ENCODE results near the gene GPR37L1.

GPR37L1 gene, protein sequence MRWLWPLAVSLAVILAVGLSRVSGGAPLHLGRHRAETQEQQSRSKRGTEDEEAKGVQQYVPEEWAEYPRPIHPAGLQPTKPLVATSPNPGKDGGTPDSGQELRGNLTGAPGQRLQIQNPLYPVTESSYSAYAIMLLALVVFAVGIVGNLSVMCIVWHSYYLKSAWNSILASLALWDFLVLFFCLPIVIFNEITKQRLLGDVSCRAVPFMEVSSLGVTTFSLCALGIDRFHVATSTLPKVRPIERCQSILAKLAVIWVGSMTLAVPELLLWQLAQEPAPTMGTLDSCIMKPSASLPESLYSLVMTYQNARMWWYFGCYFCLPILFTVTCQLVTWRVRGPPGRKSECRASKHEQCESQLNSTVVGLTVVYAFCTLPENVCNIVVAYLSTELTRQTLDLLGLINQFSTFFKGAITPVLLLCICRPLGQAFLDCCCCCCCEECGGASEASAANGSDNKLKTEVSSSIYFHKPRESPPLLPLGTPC

DNA sequence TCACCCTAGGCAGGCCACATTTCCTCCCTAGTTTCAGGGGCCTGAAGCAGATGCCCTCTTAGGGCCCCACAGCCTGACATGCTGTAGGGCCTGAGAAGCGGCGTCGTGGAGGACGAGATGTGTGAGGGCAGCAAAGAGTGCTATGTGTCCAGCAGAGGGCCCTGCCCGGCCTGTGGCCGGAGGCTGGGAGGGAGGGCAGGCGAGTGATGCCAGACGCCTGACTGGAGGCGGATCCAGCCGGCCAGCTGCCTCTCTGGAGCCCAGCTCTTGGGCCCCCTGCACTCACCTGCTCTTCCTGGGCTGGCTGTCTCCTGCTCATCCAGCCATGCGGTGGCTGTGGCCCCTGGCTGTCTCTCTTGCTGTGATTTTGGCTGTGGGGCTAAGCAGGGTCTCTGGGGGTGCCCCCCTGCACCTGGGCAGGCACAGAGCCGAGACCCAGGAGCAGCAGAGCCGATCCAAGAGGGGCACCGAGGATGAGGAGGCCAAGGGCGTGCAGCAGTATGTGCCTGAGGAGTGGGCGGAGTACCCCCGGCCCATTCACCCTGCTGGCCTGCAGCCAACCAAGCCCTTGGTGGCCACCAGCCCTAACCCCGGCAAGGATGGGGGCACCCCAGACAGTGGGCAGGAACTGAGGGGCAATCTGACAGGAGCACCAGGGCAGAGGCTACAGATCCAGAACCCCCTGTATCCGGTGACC, at the start of gene GPR37L1:
Gene GPR37L1, plus strand, starts transcription at position 279 of the 697 bp plus-strand sequence. Its CDS starts 47 bp downstream, at position 326.
- FAIRE-seq: no peak

- no peak for FAIRE-seq
Observed at GRCh38 chr1:202073206-202073605, 49.5 kb upstream of the GPR37L1 start.

DNA sequence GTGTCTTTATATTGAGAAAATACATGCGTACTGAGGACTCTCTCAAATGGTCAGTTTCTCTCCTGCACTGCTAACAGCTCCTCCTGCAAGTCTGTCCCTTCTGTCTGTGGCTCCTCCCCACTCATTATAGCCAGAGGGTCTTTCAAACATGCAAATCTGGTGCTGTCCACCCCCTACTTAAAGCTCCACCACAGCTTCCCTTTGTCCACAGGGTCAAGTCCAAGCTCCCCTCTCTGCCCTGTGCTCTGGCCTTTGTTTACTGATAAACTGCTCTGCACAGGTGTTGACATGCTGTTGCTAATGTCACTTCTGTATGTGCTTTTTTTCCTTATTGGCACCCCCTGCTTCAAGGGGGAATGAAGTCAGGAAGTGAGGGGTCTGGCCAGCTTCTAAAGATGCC, 47.7 kb upstream of the GPR37L1 start:
- no peak for FAIRE-seq

DNA sequence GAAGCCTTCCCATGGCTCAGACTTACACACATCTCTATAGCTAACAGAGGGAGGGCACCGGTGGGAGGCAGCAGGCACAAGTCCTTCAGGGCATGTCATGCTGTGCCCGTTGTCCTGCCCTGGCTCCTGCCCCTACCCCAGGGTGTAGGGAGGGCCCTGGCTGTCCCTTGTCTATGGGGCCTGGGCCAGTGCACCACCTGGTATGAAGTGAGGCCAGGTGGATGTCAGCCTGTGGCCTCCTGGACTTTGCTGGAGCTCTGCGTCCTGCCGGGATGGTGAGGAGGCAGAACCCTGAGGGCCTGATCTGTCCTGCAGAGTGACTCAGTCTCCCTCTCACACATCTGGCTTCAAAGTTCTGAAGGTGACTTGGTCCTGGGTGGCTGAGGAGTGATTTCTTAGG, 47.3 kb upstream of the GPR37L1 start:
- FAIRE-seq: no peak

- no peak for FAIRE-seq
Observed at GRCh38 chr1:202076050-202076511, 46.6 kb upstream of the GPR37L1 start.

DNA sequence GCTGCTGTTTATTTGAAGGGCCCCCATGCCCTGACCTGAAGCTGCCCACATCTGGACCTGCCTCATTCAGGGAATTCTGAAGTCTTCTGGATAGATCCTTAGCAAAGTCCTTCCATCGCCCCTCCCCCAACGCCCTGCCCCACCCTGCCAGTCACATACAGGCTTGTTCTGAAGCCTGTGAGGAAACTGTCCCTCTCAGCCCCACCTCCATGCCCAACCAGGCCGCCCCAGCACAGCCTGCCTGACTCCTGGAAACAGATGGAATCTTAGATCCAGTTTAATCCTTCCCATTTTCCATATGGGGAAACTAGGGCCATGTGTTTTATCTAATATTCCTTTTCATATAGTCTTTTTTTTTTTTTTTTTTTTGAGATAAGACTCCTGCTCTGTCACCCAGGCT, 44.5 kb upstream of the GPR37L1 start:
- FAIRE-seq: no peak

GRCh38 chr1:202081992-202082391, 40.7 kb upstream of the GPR37L1 start:
- no peak for FAIRE-seq

DNA sequence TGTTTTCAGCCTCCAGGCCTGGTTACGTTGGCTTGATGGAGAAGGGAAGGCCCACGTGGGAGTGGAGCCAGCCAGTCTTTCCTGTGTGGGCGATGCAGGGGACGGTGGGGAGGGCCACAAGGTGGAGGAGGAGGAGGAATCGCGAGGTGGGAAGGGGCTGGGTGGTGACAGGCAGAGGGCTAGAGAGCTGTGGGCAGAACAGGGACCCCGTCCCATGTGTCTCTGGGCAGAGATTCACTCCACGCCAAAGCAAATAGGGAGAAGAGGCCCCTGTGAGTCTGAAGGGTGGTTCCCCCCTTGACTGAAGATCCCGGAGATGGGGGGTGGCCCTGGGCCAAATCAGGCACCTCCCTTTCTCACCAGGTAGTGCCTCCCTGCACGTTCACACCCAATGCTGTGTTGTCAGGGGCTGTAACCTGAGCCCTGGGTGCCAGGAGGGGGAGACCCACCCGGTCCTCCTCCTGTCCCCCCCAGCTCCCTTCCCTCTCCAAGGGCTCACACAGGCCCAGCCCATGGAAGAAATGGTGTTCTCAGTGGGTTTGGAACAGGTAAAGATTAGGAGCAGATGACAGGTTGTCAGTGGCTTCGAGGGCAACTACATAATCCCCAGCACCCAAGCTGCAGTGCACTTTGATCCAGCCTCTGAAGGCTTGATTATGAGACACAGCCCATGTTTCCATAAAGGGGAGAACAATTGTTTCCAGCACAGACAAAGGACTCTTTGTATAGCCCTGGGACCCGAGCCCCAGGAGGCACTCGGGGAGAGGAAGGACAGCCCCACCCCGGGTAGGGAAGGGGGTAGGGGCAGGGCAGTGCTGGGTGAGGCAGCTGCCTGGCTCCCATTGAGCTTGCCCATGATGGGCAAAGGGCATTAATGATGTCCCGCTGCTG, 37.7 kb upstream of the GPR37L1 start:
- no peak for FAIRE-seq

DNA sequence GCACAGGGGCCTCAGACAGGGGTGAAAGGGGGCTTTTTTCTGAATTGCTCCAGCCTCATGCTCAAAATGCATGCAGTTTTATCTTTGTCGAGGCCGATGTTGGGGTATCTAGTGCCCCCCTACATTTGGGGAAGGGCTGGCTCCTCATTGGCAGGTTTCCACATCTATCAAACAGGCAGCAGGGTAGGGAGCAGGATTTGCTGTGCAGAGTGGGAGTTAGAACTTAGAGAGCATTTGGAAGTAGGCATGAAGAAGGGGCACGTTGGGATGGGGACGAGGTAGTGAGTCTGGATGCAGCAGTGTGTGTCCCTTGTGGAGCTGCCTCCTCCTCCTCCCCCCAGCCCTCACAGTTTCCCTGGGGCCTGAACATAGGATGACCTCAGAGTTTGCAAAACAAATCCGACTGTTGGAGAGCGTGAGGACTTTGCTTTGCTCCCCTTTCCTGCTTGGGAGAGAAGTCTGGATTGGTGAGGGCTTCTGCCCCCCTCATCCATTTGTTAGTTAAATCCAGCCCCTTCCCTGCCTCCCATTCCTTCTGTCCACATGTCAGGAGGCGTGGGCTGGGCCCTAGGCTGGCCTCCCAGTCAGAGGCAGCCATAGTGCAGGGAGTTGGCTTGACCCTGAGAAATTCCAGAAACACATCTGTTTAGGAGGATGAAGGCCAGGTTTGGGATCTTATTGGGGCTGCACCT, 36.9 kb upstream of the GPR37L1 start:
- no peak for FAIRE-seq

DNA sequence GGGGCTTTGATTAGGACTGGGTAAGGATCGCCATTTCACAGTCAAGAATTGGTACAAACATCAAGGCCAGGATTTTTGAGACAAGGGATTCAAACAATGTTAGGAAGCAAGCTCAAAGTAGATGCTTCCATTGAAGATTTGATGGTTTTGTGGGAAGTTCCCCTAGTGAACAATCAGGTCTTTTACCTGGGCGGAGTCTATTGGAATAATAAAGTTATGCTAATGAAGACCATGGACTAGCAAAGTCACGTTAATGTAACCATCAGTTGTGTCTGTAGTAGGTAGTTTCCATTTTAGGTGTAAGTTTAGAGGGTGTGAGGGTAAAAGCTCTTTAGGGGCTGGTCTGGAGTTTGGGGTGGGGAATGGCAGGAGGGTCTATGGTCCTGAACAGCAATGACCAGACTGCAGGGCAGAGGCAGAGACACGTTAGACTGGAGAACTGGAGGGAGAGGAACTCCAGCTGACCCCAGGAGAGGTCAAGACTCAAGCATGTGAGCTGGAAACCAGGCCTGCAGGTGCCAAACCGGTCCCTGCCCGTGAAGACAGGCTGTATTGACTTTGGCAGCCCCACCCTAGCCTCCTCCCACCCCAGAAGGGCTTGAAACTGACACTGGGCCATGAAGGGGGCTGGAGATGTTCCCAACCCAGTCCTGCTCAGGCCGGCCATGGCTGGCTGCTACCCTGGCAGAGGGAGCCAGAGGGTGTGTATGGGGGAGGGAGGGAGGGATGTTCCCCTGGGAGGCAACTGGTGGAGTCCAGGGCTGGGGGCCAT, 36.0 kb upstream of the GPR37L1 start:
- FAIRE-seq: no peak

GRCh38 chr1:202088206-202088605, 34.5 kb upstream of the GPR37L1 start:
- no peak for FAIRE-seq

DNA sequence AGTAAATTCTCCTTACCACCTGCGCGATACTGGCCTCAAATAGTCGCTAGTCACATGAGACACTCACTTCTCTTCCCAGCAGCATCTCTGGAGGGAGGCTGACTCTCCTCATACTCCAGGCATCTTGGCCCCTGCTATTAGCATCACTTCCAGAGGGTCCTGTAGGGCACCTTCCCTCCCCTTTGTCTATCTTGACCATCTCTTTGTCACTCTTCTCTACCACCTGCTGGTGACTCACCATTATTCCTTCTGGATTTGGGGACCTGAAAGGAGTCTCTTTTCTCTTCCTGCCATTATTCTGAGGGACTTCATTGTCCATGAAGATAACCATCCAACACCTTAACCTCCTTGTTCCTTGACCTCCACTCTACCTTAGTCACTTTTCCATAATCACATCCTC, 31.7 kb upstream of the GPR37L1 start:
- no peak for FAIRE-seq

DNA sequence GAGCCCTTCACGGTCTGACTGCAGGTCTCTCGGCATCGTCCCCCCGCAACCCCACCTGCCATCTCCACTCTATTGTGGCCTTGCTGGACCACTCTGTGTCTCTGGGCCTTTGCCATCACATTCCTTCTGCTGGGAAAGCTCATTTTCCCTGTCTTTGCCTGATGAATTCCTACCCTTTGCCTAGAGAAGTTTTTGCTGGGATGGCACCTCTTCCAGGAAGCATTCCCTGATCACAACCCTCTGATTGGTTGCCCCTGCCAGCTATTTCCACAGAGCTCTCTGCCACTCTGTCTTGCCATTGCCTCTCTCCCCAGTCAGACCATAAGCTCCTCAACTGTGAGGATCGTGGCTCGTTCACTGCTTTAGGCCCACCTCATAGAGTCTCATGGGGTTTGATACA, 28.9 kb upstream of the GPR37L1 start:
- FAIRE-seq: no peak

DNA sequence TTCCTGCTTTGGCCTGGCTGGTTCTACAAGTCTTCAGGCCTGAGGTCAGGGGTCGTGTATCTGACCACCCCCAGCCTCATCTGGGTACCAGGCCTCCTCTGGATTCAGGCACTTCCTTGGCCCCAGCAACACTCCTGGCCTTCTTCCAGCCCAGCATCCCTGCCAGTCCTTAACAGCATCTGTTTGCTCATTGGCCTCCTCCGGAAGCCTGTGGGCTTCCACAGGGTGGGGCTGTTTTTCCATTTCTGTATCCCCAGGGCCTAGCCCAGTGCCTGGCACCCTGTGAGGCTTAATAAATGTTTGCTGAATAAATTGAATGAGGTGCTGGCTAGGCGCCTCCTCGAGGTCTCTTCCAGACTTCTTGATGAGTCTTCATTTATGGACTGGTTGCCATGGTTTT, 21.5 kb upstream of the GPR37L1 start:
- no peak for FAIRE-seq

DNA sequence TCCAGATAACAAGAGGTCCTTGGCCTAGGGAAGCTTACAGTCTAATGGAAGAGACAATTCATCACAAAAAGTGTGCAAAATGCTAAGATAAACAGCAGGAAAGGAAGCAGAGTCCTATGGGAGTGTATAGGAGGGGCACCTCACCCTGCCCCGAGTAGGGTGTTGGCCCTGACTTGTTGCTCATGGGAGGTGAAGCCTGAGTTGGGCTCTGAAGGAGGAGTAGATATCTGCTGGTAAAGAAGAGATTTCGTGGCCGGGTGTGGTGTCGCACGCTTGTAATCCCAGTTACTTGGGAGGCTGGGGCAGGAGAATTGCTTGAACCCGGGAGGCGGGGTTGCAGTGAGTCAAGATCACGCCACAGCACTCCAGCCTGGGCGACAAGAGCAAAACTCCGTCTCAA, 18.6 kb upstream of the GPR37L1 start:
- FAIRE-seq: no peak

- FAIRE-seq: no peak
Observed at GRCh38 chr1:202105571-202106339, 17.0 kb upstream of the GPR37L1 start.

DNA sequence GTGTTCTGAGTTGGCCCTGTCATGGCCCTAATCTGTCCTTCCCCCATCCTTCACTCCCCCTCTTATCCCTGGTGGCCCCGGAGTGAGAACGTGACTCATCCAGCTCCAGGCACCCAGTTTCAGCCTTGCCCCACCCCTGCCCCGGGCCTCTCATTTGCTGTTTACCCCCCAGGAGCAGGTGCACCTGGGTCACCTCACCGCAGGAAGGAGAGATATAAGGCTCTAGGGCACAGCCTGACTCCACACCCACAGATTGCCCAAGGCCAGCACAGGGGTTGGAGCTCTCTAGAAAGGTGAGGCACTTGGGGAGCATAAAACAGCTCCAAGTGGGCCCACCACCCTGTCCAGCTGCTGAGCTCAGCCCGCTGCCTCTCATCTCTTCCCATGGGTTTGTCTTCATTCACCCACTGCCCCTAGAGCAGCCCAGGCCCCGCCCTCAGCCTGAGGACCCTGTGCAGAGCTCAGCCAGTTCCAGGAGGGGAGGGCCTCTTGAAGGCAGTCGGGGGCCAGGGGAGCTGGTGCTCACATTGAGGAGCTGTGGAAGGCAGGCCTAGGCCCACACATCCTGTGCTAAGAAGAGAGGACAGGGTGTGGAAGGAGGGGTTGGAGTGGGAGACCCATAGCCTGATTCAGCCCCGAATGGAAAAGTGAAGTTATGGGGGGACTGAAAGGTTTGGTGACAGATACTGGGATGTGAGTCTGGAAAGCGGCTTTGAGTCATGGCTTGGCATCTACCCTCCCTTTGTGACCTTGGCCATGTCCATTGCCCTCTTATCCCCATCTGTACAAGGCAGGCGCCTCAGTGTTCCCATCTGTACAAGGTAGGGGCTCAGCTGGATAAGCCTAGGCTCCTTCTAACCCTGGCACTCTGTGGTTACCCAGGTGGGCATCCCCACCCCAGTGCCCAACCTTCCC, 16.1 kb upstream of the GPR37L1 start:
- FAIRE-seq: no peak

GRCh38 chr1:202107321-202107761, 15.4 kb upstream of the GPR37L1 start:
- FAIRE-seq: no peak
